HG02763 (cell line): ENCODE measurements around the gene MICU2.

Experiments used
- ATAC-seq: cut with Tn5 transposase; IDR thresholded peaks from one replicate; pipeline ENCODE4 v1.9.1; 2021; ENCODE audit warnings: mild to moderate bottlenecking, moderate library complexity; ENCODE audit not compliant: unreplicated experiment

Gene MICU2

DNA sequence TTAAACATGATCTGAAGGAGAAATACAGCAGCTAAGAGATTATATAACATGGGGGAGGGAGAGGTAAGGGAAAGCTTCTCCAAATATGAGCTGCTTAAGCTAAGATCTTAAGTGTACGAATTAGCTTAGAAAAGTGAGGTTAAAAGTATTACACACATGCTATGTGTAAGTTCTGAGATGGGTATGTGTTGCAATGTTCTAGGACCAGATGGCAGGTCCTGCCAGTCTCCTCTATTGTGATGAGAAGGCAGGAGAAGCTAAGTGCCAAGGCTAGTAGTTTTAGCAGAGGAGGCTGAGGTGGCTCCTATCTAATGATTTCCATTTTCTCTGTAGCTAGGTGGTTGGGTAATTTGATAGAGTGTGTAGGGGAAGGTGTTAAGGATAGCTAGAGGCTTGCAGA is 57.6 kb downstream of the MICU2 start:
- no peak for ATAC-seq

DNA sequence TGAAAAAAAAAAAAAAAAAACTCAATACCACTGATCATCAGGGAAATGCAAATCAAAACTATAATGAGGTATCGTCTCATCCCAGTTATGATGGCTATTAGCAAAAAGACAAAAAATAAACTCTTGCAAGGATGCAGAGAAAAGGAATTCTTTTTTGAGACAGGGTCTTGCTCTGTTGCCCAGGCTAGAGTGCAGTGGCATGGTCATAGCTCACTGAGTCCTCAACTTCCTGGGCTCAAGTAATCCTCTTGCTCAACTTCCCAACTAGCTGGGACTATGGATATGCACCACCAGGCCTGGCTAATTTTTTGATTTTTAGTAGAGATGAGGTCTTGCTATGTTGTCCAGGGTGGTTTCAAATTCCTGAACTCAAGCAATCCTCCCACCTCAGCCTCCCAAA is 59.5 kb downstream of the MICU2 start:
- no peak for ATAC-seq

DNA sequence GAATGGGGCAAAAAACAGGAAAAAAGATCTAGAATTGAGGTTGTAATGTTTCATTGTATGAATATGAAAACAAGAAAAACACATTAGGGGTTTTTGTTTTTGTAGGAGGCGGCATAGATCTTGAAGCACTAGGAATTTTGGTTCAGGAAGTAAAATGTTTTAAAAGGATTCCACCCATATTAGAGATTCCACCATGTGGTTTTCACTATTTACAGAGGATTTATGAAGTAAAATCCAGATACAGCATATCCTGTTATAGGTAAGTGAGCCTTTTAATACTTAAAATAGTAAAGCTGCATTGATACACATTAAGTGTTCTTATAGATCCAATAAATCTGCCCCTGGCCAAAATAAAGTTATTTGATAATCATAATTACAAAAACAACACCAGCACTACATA is 61.4 kb downstream of the MICU2 start:
- no peak for ATAC-seq

DNA sequence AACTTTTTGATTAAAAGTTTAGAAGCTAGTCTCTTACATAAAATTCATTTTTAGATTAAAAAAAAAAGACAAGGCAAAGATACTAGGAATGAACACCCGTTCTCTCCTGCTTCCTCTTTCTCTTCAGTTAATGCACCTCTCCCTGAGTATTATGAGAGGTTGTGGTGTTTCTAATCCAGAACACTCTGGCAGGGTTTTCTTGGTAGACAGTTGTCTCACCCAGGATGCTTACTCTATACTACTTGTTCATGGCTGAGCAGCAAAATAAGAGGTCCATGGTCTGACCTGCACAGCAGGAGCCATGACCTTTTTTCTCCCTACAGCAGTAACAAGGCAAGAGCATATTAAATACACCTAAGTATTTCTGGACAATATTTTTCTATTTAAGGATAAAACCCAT is 62.0 kb downstream of the MICU2 start:
- ATAC-seq: no peak

DNA sequence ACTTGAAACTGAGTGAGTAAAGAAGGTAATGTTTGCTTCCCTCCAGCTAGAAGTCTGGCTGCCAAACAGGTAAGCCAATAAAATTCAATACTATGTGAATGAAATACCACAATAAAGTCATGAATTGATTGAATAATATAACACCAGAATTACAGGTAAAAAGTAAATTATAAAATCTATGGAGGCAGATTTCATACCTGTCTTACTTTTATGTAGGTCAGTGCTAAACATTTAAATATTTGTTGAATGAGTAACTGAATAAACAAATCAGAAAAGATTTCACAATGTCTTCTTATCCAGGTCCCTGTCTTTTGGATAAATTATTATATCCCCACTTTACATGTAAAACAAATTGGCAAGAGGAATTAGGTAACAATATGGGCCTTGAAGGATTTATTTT is 62.7 kb downstream of the MICU2 start:
- no peak for ATAC-seq

DNA sequence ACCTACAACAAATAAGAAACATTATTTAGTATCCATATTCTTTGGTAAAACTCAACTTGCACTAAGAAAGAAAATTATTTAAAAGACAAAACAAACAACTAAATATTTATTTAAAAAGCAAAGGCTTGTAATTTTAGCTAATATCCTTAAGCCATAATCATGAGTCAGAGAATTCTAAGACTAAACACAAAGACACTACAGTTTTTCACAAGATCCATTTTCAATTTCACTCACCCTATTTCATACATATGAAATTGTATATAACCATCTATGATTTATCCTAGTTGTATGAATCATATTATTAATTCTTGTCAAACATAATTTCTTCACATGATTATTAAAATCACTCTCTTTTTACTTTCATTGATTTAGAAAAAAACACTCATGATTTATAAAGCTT is 64.3 kb downstream of the MICU2 start:
- no peak for ATAC-seq

DNA sequence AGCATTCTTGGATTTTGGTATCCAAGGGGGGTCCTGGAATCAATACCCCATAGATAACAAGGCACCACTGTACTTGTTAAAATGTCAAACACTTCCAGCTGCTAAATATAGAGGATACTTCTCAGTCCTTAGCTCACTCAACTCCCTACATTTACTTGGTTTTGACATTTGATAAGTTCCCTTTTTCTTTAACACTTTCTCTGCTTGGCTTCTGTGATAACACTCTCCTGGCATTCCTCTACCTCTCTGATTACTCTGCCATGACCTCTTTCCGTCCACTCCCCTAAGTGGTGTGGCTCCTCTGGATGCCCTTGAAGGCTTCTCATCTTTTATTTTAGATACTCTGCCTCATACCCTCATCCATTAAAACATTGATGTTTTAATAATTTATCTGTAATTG is 65.2 kb downstream of the MICU2 start:
- ATAC-seq: no peak

DNA sequence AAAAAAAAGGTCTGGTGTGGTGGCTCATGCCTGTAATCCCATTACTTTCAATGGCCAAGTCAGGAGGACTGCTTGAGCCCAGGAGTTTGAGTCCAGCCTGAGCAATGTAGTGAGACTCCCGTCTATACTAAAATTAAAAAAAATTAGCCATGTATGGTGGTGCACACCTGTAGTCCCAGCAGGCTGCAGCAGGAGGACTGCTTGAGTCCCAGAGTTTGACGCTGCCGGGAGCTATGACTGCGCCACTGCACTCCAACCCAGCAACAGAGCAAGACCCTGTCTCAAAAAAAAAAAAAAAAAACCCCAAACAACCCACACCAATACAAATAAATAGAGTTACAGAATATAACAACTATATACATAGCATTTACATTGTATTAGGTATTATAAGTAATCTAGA is 65.7 kb downstream of the MICU2 start:
- no peak for ATAC-seq

DNA sequence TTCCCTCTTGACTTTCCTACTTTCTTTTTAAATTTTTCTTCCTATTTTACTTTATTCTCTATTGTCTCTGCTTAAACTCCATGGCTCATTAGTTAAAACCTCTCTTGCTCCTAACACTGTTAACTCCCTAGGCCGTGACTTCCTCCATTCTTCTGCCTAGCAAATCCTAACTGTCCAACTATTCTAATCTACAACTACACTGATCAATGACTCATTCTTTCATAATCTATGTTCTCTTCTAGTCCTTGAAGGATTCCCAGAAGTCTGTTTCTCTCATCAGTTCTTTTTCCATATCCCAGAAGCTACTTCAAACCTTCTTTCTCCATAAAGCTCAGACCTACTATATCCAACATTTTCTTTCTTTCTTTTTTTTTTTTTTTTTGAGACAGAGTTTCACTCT is 66.9 kb downstream of the MICU2 start:
- ATAC-seq: no peak

DNA sequence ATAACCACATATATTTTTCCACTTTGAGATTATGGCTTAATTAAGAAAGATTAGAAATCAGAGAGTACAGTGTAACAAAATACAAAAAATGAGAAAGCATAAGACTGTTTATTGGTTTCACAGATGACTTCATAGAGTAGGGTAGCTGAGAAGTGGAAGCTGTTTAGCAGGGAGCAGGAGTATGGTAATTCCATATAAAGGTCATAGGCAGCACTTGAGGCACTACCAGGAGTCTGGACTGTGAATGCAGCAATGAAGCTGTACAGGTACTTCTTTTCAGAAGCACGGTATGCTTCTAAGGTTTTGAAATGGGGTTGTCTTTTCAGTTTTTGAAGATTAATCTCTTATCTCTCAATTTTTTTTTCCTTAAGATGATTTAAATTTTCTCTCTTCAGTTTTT is 69.2 kb downstream of the MICU2 start:
- ATAC-seq: no peak

DNA sequence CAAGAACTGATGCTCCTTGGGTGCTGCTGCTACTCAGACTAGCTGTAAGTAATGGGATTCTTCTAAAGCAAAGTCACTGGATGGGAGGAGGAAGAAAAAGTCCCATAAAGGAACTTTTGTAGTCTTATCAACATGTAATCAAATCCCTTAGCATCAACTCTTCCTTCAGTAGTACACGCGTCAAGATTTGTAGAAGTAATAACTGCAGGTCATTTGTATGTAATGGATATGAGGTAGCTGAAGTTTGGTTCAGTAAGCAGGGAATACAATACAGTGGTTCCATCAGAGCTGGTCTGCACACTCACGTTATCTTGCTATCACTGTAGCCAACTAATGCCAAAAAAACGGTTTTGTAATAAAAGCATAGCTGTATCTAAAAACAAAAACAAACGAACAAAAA is 72.5 kb downstream of the MICU2 start:
- no peak for ATAC-seq

DNA sequence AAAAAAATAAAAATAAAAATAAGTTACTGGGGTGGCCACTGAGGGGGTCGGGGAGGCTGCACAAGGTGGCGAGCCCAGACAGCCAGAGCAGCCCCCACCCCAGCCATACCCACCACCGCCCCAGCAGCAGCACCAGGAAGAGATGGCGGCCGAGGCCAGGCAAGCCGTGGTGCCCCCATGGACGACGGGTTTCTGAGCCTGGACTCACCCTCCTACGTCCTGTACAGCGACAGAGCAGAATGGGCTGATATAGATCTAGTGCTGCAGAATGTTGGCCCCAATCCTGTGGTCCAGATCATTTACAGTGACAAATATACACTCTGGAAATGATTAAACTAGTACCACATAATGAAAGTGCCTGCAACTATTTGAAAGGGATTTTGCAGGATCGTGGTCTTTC is 73.3 kb downstream of the MICU2 start:
- ATAC-seq: no peak

DNA sequence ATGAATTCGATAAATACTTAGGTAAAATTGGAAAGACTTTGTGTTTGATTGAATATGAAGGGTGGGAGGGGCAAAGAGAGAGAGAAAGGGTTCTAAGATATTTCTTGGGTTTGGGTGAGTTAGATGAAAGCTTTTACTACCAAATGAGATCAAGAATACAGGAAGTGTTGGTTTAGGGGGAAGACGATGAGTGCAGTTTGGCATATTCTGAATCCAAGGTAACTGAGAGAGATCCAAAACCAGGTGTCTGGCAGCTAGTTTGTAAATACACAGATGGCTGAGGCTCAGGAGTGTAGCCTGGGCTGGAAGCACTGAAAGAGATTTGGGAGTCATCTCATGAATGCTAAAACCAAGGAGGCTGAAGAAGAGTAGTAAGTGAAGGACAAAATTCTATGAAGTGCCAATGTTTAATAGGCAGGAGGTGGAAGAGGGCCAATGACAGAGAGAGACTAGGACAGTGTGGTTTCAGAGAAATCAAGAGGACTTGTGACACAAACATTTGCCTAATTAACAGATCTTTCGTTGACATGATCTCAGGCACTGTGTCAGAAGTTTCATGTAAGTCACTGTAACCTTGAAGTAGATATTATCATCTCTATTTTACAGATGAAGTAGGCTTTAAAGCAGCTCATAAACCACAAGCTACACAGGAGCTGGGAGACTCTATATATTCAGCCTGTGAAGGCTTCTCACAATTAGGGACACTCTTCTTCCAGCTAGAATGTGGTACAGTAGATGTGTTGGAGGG is 74.7 kb downstream of the MICU2 start:
- no peak for ATAC-seq

DNA sequence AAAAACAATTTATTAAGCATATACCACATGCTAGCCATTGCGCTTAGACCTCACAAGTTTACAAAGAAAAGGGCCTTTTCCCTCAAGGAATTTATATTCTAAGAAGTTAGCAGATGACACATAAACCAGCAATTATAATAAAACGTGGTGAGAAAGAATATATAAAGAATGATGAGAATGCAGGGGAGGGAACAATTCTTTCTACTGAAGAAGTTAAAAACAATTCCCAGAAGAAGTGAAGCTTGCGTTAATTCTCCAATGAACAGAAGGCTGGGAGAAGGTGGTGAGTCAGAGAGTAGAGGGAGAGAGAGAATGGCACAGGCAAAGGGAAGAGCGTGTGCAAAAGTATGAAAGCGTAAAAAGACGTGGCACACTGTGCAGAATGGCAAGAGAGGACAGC is 75.4 kb downstream of the MICU2 start:
- no peak for ATAC-seq

DNA sequence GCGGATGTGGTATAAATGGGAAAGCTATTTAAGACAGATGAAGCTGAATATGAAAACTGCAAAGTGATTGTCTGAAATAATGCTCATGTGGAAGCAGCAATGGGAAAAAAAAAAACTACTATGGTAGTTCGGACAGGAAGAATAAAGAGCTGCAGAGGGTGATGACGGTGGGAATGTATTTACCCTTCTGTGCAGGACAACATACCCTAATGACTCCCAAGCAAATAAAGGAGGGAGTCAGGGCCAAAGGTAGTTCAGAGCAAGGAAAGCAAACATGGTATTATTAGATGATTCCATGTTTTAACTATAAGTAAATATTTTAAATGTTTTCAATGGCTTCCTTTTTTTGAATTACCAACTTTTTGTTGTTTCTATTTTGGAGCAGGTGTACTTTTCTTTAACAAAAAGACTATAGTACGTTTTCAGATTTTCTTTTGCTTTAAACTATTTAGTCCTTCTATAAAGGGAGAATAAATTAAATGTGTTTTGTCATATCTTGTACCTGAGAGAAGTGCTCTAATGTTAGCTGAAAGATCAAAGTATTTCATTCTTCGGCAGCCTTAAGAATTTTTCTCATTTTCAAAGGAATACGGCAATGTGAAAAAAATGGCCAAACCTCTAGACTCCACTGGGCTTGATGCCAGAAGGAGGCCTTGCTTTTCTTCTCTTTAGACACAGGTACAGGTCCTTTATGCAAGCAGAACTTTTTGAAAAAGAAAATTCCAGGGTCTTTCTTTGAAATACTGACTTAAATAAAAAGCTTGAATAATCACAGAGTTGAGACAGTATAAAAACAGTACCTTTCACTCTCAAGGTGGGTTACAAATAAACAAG is 77.0 kb downstream of the MICU2 start:
- ATAC-seq: no peak

DNA sequence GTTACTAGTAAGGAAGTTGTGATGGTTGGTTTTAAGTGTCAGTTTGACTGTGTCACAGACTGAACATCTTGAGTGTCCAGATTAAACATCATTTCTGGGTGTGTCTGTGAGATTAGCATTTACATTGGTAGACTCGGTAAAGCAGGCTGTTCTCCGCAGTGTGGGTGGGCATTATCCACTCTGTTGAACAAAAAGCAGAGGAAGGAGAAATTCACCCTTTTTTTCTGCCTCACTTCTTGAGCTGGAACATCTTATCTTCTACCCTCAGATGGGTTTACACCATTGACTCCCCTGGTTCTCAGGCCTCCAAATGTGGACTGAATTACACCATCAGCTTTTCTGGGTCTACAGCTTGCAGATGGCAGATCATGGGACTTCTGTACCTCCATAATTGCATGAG is 81.1 kb downstream of the MICU2 start:
- ATAC-seq: no peak

DNA sequence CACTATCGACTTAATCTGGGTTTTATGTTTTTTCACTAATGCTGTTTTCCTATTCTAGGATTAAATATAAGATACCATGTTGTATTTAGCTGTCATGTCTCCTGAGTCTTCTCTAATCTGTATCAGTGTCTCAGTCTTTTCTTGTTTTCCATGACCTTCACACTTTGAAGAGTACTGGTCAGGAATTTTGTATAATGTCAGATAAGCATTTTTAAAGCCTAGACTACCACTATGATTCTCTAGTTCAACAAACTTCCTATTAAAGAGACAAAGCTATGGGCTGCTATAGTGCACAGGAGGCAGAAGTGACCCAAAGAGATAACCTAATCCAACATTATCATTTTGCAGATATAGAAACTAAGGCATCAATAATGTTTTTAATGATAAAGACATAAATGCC is 81.8 kb downstream of the MICU2 start:
- ATAC-seq: no peak

DNA sequence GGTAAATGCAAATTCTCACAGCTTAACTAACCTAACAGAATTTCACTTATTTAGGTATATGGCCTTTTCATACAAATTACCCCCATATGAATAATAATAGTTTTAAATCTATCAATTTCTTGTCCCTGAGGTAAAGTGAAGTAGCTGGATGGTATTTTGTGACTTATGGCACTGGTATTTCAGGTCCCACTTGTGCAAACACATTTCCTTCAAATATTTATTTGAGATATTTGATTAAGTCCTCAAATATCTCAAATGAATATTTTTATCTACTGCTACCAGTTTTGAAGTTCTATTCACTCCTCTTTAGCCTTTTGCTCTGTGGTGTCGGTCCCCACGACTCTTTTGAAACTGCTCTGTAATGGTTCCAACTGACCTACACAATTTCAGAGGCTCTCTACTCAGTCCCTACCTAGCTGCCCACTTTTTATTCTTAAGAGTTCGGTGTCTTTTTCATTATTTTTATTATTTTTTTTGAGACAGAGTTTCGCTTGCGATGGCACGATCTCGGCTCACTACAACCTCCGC is 85.3 kb downstream of the MICU2 start:
- no peak for ATAC-seq

DNA sequence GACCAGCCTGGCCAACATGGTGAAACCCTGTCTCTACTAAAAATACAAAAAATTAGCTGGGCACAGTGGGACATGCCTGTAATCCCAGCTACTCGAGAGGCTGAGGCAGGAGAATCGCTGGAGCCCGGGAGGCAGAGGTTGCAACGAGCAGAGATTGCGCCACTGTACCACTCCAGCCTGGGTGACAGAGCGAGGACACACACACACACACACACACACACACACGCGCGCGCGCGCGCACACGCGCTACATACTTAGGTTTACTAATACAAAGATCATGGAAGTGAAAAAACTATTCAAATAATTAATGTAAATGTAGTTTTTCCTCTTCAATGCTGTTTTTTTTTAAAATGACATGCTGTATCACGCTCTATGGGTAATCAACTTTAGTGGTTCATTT is 86.4 kb downstream of the MICU2 start:
- no peak for ATAC-seq

DNA sequence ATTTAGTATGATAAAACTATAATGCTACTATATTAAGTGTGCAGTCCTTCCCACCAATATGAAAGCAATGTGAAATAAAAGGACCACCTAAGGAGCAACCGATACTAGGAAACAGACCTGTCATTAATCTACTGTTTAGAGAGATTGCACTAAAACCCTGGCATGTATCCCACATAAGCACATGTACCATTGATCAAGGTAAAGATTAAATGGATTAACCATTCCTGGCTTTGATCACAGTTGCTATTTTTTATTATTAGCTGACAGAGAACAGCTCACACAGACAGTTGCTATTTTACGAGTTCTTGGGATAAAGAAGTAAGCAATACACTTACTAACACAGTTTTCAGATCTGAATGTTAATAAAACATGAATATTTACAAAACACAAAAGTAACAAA is 87.2 kb downstream of the MICU2 start:
- ATAC-seq: no peak

DNA sequence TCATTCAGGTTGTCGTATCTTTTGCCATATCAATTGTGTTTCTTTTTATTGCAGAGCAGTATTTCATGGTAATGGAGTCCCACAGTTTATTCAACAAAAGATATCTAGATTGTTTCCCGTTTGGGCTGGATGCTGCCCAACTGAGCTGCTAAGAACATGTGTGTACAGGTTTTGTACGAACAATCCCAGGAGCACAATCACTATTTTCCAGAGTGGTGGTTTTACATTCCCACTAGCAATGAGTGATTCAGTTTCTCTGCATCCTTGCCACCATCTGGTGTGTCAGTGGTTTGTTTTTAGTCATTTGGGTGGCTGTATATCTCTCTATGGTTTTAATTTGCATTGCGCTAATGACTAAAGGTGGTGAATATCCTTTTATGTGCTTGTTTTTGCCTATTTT is 92.1 kb downstream of the MICU2 start:
- no peak for ATAC-seq

DNA sequence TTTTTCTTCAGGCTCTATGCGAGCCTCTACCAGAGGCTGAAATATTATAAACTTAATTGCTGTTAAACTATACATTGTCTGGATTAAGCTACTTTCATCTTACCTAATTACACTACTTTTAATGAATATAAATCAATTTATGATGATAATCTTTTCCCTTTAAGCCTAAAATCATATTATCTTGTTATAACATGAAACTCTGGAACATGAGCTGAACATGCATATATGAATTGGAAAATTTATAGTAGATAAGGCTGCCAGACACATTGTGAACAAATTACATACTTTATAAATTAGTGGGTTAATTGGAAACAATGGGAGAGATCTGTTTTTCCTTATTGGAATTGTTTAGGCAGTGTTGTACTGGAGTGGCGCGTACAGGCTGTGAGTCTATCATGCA is 99.6 kb downstream of the MICU2 start:
- no peak for ATAC-seq
